Liver (tissue), 9 donors: ENCODE results near the gene WFS1. TPM values are rescaled to one million over a fixed set of nuclear protein-coding genes. Genes with fewer than 3 reads are reported as not detected.

Experiments
- DNase-seq: peaks from one replicate; pipeline ENCODE4 v3.0.0-alpha.2; 2017; ENCODE audit warnings: low spot score
- H3K27ac ChIP-seq, 2 donors: one replicate each; pipeline ENCODE4 v1.7.0; 2013; ENCODE audit warnings: inconsistent platforms in 2 of 2, low read length in 2 of 2, control low read depth in 1 of 2, low read depth in 1 of 2, mild to moderate bottlenecking in 1 of 2
- H3K27me3 ChIP-seq, 4 donors: one replicate each; pipeline versions ENCODE4 v1.6.1 to v1.7.0; 2013; ENCODE audit warnings: low read length in 3 of 4, inconsistent platforms in 1 of 4, mild to moderate bottlenecking in 1 of 4, moderate library complexity in 1 of 4; ENCODE audit not compliant: control insufficient read depth in 4 of 4, insufficient read depth in 4 of 4
- H3K36me3 ChIP-seq, 4 donors: one replicate each; pipeline versions ENCODE4 v1.6.1 to v1.7.0; 2013; ENCODE audit warnings: low read length in 3 of 4, mild to moderate bottlenecking in 3 of 4, low read depth in 1 of 4, moderate library complexity in 1 of 4; ENCODE audit not compliant: control insufficient read depth in 4 of 4, insufficient read depth in 3 of 4
- H3K4me1 ChIP-seq, 4 donors: one replicate each; pipeline versions ENCODE4 v1.6.1 to v1.7.0; 2013; ENCODE audit warnings: low read length in 3 of 4, mild to moderate bottlenecking in 3 of 4, moderate library complexity in 1 of 4; ENCODE audit not compliant: control insufficient read depth in 4 of 4, insufficient read depth in 4 of 4
- H3K4me3 ChIP-seq, 3 donors: one replicate each; pipeline versions ENCODE4 v1.6.1 to v1.7.0; 2013; ENCODE audit warnings: low read length in 3 of 3, control low read depth in 1 of 3, low read depth in 1 of 3, mild to moderate bottlenecking in 1 of 3
- H3K9ac ChIP-seq, 2 donors: one replicate each; pipeline ENCODE4 v1.7.0; 2013; ENCODE audit warnings: low read length in 2 of 2, mild to moderate bottlenecking in 2 of 2, moderate library complexity in 2 of 2, control low read depth in 1 of 2, low read depth in 1 of 2
- H3K9me3 ChIP-seq, 4 donors: one replicate each; pipeline versions ENCODE4 v1.6.1 to v1.7.0; 2013; ENCODE audit warnings: low read length in 3 of 4; ENCODE audit not compliant: control insufficient read depth in 4 of 4
- EGR1 ChIP-seq, 2 donors: IDR thresholded peaks; 2 replicates each; pipeline ENCODE4 v1.6.1; 2016 to 2018; ENCODE audit warnings: antibody characterized with exemption in 2 of 2, low read depth in 2 of 2
- FOXA1 ChIP-seq: IDR thresholded peaks from 2 replicates; pipeline ENCODE4 v1.6.1; 2016; ENCODE audit warnings: antibody characterized with exemption
- FOXA2 ChIP-seq: IDR thresholded peaks from 2 replicates; pipeline ENCODE4 v1.6.1; 2016; ENCODE audit warnings: antibody characterized with exemption
- GABPA ChIP-seq, 2 donors: IDR thresholded peaks in 1 of 2; conservative IDR thresholded peaks in 1 of 2; 2 replicates each; pipeline ENCODE4 v1.6.1; 2016; ENCODE audit warnings: antibody characterized with exemption in 2 of 2, mild to moderate bottlenecking in 1 of 2, moderate library complexity in 1 of 2
- HNF4A ChIP-seq, 2 donors: conservative IDR thresholded peaks; 2 replicates each; pipeline ENCODE4 v1.6.1; 2016; ENCODE audit warnings: antibody characterized with exemption in 2 of 2, mild to moderate bottlenecking in 2 of 2
- JUND ChIP-seq, 2 donors: IDR thresholded peaks; 2 replicates each; pipeline ENCODE4 v1.6.1; 2016; ENCODE audit warnings: antibody characterized with exemption in 2 of 2
- NR2F2 ChIP-seq: IDR thresholded peaks from 2 replicates; pipeline ENCODE4 v1.6.1; 2016; ENCODE audit warnings: antibody characterized with exemption
- RAD21 ChIP-seq, 2 donors: IDR thresholded peaks; 2 replicates each; pipeline ENCODE4 v1.6.1; 2016; ENCODE audit warnings: antibody characterized with exemption in 2 of 2, mild to moderate bottlenecking in 2 of 2
- RXRA ChIP-seq, 2 donors: IDR thresholded peaks; 2 replicates each; pipeline ENCODE4 v1.6.1; 2017 to 2018; ENCODE audit warnings: antibody characterized with exemption in 2 of 2, mild to moderate bottlenecking in 1 of 2
- SP1 ChIP-seq: IDR thresholded peaks from 2 replicates; pipeline ENCODE4 v1.6.1; 2018; ENCODE audit warnings: antibody characterized with exemption, mild to moderate bottlenecking
- TAF1 ChIP-seq: conservative IDR thresholded peaks from 2 replicates; pipeline ENCODE4 v1.6.1; 2016; ENCODE audit warnings: antibody characterized with exemption, mild to moderate bottlenecking
- YY1 ChIP-seq: IDR thresholded peaks from 2 replicates; pipeline ENCODE4 v1.6.1; 2016; ENCODE audit warnings: antibody characterized with exemption, mild to moderate bottlenecking
- WGBS: extraction: QIAGEN DNeasy Blood & Tissue Kit; methylation state at CpG from one replicate; pipeline ENCODE4 v1.1.7; 2013; 5-methylcytosine and 5-hydroxymethylcytosine counted together
- polyA plus RNA-seq, 2 donors: library from polyadenylated mRNA; stranded (reverse) in 1 of 2; unstranded in 1 of 2; fragments of 200-250 nt in 1 of 2; fragments of >200 nt in 1 of 2; fragmentation: Nextera tagmentation in 1 of 2; extraction: Ambion mirVana in 1 of 2; gene quantifications; one replicate each; pipeline versions ENCODE4 v1.2.1 to v1.2.3, GENCODE V29; 2013 to 2015
- total RNA-seq, 2 donors: library from RNA; depleted of rRNA; stranded (reverse); fragments of >200 nt; gene quantifications; one replicate each; pipeline ENCODE4 v1.2.3, GENCODE V29; 2014
- TF ChIP-seq, protein P1 (sequence below): IDR thresholded peaks from 2 replicates; pipeline ENCODE4 v1.6.1; 2016; ENCODE audit warnings: antibody characterized with exemption
- TF ChIP-seq, protein P2 (sequence below): IDR thresholded peaks from 2 replicates; pipeline ENCODE4 v1.6.1; 2016; ENCODE audit warnings: antibody characterized with exemption, mild to moderate bottlenecking
- TF ChIP-seq, protein P3 (sequence below): IDR thresholded peaks from 2 replicates; pipeline ENCODE4 v1.6.1; 2016; ENCODE audit warnings: antibody characterized with exemption
- TF ChIP-seq, protein P4 (sequence below): IDR thresholded peaks from 2 replicates; pipeline ENCODE4 v1.6.1; 2016; ENCODE audit warnings: antibody characterized with exemption
- TF ChIP-seq, protein P5 (sequence below): fragments of 150-350 bp; IDR thresholded peaks from 2 replicates; pipeline ENCODE4 v1.5.1; 2017; ENCODE audit warnings: improper control_type of control experiment, low read depth, low read length; ENCODE audit not compliant: missing input control
- donor health status: healthy.
- donor health status: healthy.
- donor health status: healthy.
- donor health status: healthy.
- donor health status: healthy.

Gene WFS1
- total and polyA plus RNA-seq, 4 donors, result 6.0 to 23.9 (median 13.0) TPM

DNA sequence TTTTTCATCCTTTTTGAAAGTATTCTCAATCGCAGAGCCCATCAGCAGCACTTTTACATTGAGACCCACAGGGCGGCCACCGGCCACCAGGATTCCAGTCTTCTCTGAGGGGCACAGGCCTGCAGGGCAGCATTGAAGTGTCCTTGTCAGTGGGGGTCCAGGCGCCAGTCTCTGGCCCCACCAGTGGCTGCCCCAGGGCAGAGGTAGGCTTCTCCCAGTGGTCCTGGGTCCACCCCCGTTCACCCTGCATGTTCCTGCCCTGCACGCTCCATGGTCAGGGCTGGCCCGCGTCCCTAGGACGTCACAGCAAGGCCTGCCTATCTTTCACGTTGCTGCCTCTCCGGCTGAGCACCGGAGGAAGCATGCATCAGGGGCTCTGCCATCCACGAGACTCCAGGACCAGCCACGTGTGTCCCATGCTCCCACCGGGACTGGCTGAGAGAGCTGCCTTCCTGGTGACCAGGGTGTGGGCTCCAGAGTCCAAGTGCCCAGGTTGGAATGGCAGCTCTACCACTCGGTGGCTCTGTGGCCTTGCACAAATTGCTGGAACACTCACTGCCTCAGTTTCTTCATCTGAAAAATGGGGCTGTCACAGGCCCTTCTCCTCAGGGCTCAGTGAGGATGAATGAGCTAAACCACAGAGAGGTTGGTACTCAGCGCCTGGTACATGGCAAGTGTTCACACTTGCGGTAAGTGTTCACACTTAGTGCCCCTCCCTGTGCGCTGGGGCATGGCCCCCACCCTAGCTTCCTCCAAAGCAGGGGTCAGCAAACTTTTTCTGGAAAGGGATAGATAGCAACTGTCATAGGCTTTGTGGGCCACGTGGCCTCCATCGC lies 38.6 kb upstream of the WFS1 start:
- Histone ChIP-seq H3K27me3 (no peaks in the 10 kb centered on the region), H3K9me3 (peaks cover 0 to 3% (median 0%) of the 10 kb centered on the region in 4 donors), H3K36me3 (no peaks in the 10 kb centered on the region), H3K4me3 (no peak overlapping the region), H3K4me1 (no peaks in the 10 kb centered on the region), H3K27ac (no peak overlapping the region), H3K9ac (no peak overlapping the region)
- no peak for DNase-seq
- WGBS, result 90% methylated on average over 21 of the region's 21 CpGs
- TF ChIP-seq, protein P1, sequence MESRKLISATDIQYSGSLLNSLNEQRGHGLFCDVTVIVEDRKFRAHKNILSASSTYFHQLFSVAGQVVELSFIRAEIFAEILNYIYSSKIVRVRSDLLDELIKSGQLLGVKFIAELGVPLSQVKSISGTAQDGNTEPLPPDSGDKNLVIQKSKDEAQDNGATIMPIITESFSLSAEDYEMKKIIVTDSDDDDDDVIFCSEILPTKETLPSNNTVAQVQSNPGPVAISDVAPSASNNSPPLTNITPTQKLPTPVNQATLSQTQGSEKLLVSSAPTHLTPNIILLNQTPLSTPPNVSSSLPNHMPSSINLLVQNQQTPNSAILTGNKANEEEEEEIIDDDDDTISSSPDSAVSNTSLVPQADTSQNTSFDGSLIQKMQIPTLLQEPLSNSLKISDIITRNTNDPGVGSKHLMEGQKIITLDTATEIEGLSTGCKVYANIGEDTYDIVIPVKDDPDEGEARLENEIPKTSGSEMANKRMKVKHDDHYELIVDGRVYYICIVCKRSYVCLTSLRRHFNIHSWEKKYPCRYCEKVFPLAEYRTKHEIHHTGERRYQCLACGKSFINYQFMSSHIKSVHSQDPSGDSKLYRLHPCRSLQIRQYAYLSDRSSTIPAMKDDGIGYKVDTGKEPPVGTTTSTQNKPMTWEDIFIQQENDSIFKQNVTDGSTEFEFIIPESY, result no peak
- TF ChIP-seq RXRA (IDR thresholded peaks at IDR 0.05), result no peak
- TF ChIP-seq RAD21 (IDR thresholded peaks at IDR 0.05), result no peak
- no peak for TF ChIP-seq GABPA (IDR thresholded peaks at IDR 0.05 in 1 of 2, conservative IDR thresholded peaks at IDR 0.05 in 1 of 2)

DNA sequence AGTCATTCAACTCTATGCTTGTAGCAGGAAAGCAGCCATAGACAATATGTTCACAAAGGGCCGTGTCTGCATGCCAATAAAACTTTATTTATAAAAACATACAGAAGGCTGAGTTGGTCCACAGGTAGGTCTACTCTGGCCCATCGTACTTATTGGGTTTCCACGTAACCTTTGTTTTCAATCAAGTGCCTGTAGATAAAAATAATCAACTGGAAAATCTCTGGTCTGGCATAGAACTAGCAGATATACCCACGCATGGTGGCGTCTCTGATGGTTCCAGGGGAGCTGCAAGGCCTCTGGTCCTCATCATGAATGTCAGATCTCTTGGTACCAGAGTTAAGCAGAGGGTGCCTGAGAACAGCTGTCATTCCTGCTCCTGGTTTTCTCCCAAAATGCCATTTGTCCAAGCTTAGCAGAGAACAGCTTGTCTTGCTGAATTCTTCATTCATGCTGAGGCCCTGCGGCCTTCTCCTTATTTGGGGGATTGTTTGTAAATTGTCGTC lies 37.9 kb upstream of the WFS1 start:
- DNase-seq, result no peak
- Histone ChIP-seq H3K27ac (no peak overlapping the region), H3K9me3 (peaks cover 0 to 3% (median 0%) of the 10 kb centered on the region in 4 donors), H3K4me3 (no peak overlapping the region), H3K9ac (no peak overlapping the region), H3K36me3 (no peaks in the 10 kb centered on the region), H3K4me1 (no peaks in the 10 kb centered on the region), H3K27me3 (peaks cover 0 to 3% (median 0%) of the 10 kb centered on the region in 4 donors)
- whole genome bisulfite sequencing, result 73% methylated on average over 7 of the region's 7 CpGs
- TF ChIP-seq HNF4A (conservative IDR thresholded peaks at IDR 0.05) (no peak), JUND (IDR thresholded peaks at IDR 0.05) (no peak), RAD21 (IDR thresholded peaks at IDR 0.05) (no peak), NR2F2 (no peak), FOXA2 (no peak), RXRA (IDR thresholded peaks at IDR 0.05) (no peak), FOXA1 (no peak), TAF1 (no peak), EGR1 (IDR thresholded peaks at IDR 0.05; ENCODE audit: low read depth in 2 of 2) (no peak), SP1 (no peak), YY1 (no peak), GABPA (IDR thresholded peaks at IDR 0.05 in 1 of 2, conservative IDR thresholded peaks at IDR 0.05 in 1 of 2) (no peak)
- TF ChIP-seq, protein P2, sequence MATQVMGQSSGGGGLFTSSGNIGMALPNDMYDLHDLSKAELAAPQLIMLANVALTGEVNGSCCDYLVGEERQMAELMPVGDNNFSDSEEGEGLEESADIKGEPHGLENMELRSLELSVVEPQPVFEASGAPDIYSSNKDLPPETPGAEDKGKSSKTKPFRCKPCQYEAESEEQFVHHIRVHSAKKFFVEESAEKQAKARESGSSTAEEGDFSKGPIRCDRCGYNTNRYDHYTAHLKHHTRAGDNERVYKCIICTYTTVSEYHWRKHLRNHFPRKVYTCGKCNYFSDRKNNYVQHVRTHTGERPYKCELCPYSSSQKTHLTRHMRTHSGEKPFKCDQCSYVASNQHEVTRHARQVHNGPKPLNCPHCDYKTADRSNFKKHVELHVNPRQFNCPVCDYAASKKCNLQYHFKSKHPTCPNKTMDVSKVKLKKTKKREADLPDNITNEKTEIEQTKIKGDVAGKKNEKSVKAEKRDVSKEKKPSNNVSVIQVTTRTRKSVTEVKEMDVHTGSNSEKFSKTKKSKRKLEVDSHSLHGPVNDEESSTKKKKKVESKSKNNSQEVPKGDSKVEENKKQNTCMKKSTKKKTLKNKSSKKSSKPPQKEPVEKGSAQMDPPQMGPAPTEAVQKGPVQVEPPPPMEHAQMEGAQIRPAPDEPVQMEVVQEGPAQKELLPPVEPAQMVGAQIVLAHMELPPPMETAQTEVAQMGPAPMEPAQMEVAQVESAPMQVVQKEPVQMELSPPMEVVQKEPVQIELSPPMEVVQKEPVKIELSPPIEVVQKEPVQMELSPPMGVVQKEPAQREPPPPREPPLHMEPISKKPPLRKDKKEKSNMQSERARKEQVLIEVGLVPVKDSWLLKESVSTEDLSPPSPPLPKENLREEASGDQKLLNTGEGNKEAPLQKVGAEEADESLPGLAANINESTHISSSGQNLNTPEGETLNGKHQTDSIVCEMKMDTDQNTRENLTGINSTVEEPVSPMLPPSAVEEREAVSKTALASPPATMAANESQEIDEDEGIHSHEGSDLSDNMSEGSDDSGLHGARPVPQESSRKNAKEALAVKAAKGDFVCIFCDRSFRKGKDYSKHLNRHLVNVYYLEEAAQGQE, result no peak
- TF ChIP-seq, protein P3, sequence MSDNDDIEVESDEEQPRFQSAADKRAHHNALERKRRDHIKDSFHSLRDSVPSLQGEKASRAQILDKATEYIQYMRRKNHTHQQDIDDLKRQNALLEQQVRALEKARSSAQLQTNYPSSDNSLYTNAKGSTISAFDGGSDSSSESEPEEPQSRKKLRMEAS, result no peak
- TF ChIP-seq, protein P4, sequence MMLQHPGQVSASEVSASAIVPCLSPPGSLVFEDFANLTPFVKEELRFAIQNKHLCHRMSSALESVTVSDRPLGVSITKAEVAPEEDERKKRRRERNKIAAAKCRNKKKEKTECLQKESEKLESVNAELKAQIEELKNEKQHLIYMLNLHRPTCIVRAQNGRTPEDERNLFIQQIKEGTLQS, result no peak
- TF ChIP-seq, protein P1, result no peak
- TF ChIP-seq, protein P5, sequence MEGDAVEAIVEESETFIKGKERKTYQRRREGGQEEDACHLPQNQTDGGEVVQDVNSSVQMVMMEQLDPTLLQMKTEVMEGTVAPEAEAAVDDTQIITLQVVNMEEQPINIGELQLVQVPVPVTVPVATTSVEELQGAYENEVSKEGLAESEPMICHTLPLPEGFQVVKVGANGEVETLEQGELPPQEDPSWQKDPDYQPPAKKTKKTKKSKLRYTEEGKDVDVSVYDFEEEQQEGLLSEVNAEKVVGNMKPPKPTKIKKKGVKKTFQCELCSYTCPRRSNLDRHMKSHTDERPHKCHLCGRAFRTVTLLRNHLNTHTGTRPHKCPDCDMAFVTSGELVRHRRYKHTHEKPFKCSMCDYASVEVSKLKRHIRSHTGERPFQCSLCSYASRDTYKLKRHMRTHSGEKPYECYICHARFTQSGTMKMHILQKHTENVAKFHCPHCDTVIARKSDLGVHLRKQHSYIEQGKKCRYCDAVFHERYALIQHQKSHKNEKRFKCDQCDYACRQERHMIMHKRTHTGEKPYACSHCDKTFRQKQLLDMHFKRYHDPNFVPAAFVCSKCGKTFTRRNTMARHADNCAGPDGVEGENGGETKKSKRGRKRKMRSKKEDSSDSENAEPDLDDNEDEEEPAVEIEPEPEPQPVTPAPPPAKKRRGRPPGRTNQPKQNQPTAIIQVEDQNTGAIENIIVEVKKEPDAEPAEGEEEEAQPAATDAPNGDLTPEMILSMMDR, result no peak
